Stimulated activated CD8-positive, alpha-beta memory T cell treated with anti-CD3 and anti-CD28 coated beads, Interleukin-12 subunit alpha, Interleukin-12 subunit beta, amount 100 ng/mL, for 24 hours (primary cell): Measurements from ENCODE around the gene NELL2.
"Not testable (repeated sequence)": the region's sequence is repeated elsewhere in the genome, so short reads cannot be mapped to it uniquely, and the experiment has no call there.

Experiments
- DNase-seq: peaks from one replicate; pipeline ENCODE4 v3.0.0-alpha.2; 2020; ENCODE audit errors: extremely low read depth

Gene NELL2

GRCh38 chr12:44875954-44876543 lies at the start of gene NELL2:
TSS of gene NELL2 (minus strand) at chr12:44876315. CDS start at chr12:44875869, 446 bp downstream.
- peak; percentile 47 for DNase-seq

DNA sequence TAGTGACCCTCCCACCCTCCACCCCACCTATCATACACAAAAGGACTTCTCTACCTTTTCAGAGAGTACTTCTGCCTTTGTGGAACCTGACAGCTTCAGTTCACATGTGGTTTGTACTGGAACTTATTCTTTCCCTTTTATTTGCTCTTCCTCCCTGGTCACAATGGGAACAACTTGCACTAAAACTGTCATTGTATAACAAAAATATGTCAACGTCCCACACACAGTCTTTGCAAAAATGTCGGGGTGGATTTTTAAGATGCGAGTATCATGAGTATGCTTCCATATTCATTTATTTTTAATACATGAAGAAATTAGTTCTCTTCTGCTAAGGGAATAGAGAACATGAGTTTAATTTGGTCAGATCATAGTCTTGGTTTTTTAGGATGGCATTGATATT lies 45.6 kb upstream of the NELL2 start:
- DNase-seq, result no peak

GRCh38 chr12:44917141-44917540 lies 41.0 kb upstream of the NELL2 start:
- no peak for DNase-seq

GRCh38 chr12:44915958-44916357 lies 39.8 kb upstream of the NELL2 start:
- DNase-seq, result no peak

DNA sequence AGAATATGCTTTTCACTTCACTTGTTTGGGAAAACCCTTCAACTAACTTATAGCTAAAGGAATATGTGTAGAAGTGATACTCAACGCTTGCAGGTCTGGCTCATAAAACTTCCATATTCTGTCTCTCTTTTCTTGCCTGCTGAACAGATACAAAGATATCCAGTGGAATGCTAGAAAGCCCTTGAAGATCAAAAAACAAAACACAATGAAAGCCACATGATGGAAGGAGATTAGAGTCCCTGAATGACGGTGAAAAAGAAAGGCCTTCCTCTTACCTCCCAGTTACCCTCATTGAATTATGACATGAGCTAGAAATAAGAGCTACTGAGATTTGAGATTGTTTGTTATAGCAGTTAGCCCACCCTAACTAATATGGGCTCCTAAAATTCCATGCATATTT lies 28.2 kb upstream of the NELL2 start:
- DNase-seq, result no peak

DNA sequence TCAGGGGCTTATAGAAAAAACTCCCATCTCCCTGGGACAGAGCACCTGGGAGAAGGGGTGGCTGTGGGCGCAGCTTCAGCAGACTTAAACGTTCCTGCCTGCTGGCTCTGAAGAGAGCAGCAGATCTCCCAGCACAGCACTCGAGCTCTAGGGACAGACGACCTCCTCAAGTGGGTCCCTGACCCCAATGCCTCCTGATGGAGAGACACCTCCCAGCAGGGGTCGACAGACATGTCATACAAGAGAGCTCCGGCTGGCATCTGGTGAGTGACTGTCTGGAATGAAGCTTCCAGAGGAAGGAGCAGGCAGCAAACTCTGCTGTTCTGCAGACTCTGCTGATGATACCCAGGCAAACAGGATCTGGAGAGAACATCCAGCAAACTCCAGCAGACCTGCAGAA lies 22.0 kb upstream of the NELL2 start:
- not testable (repeated sequence) for DNase-seq

DNA sequence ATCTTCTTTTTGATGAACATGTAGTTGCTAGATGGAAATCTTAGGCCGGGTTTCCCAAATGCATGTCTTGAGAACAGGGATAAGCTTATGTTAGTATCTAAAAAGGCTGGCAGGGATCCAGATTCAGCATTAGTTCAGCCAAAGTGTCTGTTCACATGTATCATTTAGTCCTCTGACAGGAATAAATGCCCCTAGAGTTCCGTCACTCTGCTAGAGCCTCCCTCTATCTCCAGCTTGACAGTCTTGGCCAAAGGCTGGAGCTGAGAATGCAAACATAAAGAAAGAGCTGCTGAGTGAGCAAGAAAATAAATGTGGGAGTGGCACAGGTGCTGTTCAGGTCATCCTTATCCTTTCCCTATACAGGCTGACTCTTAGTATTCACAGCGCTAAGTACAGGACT lies 13.8 kb upstream of the NELL2 start:
- no peak for DNase-seq

DNA sequence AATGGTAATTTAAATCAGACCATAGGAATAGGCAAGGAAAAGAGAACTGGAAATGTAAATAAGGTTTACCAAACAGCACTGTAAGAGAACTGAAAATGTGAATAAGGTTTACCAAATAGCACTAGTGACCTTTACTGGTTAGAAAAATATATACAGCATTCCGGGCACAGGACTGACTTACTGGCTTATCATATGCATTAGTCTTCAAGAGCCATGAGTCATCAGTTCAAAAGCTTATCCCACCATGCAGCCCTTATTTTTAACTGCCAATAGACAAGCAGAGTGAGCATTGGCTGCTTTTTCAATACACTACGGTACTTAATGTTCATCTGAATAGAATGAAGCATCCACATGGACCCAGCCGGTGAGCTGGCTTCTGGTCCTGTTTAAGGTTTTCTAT lies 13.0 kb upstream of the NELL2 start:
- DNase-seq, result no peak

- no peak for DNase-seq
Observed at GRCh38 chr12:44885902-44886301, 9.8 kb upstream of the NELL2 start.

DNA sequence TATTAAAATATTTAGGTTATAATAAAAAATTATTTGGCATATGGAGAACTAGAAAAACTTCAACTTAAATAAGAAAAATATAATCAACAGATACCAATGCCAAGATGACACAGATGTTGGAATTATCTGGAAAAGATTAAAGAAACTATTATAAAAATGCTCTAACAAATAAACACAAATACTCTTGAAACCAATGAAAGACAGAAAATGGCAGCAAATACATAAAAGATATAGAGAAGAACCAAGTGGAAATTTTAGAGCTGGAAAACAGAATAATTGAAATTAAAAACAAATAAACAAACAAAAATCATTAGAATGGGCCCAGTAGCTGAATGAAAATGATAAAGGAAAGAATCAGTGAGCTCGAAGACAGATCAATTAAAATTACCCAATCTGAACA lies 5.1 kb upstream of the NELL2 start:
- DNase-seq, result no peak

DNA sequence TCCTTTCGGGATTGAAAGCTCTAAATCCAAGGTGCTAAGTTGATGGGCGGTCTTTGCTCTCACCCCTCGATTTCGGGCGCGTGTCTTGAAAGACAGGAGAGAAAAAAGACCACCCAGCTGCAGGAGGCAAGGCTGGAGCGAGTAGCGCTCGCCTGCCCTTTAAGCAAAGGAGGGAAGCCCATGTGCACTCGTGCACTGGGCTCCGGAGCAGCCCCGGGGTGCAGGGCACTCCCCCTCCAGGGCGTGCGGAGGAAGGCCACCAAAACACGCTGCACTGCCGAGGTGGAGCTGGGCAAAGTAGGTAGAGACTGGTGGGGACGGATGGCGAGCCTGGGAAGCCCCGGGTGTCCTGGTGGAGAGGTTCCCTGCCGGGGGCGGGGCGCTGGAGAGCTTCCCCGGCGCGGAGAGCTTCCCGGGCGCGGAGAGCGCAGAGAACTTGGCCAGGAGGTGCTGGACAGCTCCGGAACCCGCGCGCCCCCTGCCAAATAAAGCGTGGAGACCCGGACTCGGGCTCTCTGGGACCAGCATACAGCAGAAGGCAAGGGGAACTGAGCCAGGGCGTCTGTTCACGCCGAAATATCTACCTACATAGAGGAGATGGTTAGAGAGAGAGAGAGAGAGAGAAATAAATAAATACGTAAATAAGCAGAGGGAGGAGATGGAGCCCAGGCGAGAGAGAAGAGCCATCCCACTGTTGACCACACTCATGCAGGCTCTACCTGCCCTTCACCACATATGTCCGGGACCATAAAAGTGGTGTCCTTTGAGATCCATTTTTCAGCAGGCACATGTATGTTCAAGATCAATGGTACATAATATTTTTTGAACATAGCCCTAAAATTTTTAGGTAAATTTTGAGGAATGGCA lies 662 bp upstream of the NELL2 start:
- peak; percentile 12 for DNase-seq

- DNase-seq, result no peak
Observed at GRCh38 chr12:44875417-44875953, 630 bp downstream of the NELL2 start.

- DNase-seq, result no peak
Observed at GRCh38 chr12:44874981-44875416, 1.1 kb downstream of the NELL2 start.

- no peak for DNase-seq
Observed at GRCh38 chr12:44873898-44874297, 2.2 kb downstream of the NELL2 start.

DNA sequence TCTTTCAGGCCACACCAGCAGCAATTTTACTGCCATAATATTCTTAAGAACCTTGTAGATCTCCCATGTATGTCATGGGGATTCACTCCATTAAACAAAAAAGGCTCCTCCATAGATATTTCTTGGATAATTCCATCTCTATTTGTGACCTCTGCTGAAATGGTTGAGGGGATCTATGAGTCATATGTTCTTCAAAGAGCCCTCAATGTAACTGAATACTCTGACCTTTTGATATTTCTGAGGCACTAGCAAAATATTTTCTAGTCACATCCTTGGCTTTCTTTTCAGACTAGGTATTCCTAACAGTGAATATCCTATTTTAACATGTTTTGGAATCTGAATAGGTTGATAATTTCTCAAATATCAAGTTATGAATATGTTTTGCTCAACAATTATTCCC lies 6.6 kb downstream of the NELL2 start:
- DNase-seq, result no peak

GRCh38 chr12:44863867-44864266 lies 12.2 kb downstream of the NELL2 start:
- DNase-seq, result no peak

DNA sequence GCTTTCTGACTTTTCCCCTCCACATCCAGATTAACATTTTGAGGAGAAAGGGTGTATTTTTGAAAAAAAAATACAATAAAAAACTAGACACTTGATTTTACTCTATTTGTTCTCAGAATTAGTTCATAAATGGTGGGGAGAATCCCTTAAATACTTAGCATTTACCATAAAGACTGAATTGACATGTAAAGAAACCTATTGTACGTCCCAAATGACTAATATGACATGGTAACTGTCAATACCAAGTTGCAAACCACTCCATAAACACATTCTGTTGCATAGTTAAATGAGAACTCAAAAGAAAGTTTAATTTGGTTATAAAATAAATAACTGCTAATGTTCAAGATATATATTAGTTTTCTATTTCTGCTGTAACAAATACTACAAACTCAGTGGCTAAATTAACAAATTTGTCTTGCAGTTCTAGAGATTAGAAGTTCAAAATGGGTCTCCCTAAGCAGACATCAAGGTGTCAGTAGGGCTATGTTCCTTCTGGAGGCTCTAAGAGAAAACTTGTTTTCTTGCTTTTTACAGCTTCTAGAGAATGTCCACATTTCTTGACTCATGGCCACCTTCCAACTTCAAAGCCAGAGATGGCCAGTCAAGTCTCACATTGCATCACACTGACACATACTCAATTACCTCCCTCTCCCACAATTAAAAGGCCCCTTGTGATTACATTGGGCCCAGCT lies 16.0 kb downstream of the NELL2 start:
- no peak for DNase-seq

DNA sequence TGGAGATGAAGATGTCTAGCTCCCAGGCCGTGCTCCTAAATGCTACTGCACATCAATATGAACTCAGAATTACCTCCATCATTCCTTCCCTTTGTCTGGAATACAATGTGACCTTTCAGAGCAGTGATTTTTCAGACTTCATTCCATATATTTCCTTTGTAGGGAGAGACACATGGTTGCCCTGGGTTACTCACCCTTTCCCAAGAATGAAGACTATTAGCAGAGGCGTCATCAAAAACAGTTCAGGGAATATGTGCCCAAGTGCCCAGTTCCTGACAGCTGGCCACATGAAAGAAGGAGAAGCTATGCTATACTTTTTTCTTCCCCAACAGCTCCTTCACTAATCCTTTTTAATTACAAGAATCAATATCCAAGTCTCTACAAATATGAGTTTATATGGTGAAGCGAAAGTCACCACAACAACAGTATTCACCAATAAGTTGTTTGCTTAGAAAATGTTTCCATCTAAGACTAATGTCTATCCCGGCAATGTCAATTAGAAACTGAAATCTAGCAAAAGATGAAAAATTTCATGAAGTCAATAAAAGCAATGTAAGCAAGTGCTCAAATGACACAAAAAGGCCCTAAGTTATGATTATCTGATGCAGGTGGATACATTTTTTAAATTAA lies 17.8 kb downstream of the NELL2 start:
- no peak for DNase-seq

- no peak for DNase-seq
Observed at GRCh38 chr12:44852483-44852882, 23.6 kb downstream of the NELL2 start.

GRCh38 chr12:44851586-44851985 lies 24.5 kb downstream of the NELL2 start:
- DNase-seq, result no peak

DNA sequence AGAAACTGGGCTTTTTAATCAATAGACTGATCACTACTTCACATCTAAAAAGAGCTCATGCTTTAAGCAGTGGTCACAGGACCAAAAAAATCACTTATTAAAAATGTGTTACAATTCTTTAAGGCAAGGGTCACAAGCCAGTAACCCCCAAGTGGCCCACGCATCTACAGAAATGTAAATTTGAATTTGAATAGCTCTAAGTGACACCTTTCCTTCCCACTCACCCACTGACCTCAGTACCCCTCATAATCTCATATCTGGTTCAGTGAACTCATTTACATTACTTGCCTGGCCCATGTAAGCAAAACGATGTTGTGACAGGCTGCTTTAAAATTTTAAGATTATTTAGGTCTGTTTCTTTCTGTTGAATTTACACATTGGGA lies 27.4 kb downstream of the NELL2 start:
- no peak for DNase-seq
